GM19438 (cell line): ENCODE data around the gene STAB1.
"Not testable (repeated sequence)": the region's sequence is repeated elsewhere in the genome, so short reads cannot be mapped to it uniquely, and the experiment has no call there.

Experiments used
- ATAC-seq: cut with Tn5 transposase; IDR thresholded peaks from one replicate; pipeline ENCODE4 v1.9.1; 2021; ENCODE audit warnings: low read depth; ENCODE audit not compliant: unreplicated experiment

Gene STAB1

GRCh38 chr3:52521881-52522650 lies 26.9 kb downstream of the STAB1 start:
- ATAC-seq = no peak

GRCh38 chr3:52522651-52523251 lies 27.6 kb downstream of the STAB1 start:
- ATAC-seq = no peak

GRCh38 chr3:52523386-52524257 lies 28.5 kb downstream of the STAB1 start:
- ATAC-seq = no peak

GRCh38 chr3:52524258-52524751 lies 29.2 kb downstream of the STAB1 start:
- no peak for ATAC-seq

- ATAC-seq = no peak
Measured at GRCh38 chr3:52524752-52525679, 29.9 kb downstream of the STAB1 start.

GRCh38 chr3:52525680-52526561 lies 30.8 kb downstream of the STAB1 start:
- no peak for ATAC-seq

GRCh38 chr3:52526671-52527038 lies 31.5 kb downstream of the STAB1 start:
- not testable (repeated sequence) for ATAC-seq

GRCh38 chr3:52527039-52527731 lies 32.0 kb downstream of the STAB1 start:
- no peak for ATAC-seq

GRCh38 chr3:52527732-52528585 lies 32.8 kb downstream of the STAB1 start:
- no peak for ATAC-seq

GRCh38 chr3:52528586-52529375 lies 33.6 kb downstream of the STAB1 start:
- no peak for ATAC-seq

GRCh38 chr3:52529376-52530333 lies 34.5 kb downstream of the STAB1 start:
- no peak for ATAC-seq

GRCh38 chr3:52530918-52531826 lies 36.0 kb downstream of the STAB1 start:
- ATAC-seq = no peak

- no peak for ATAC-seq
Measured at GRCh38 chr3:52531860-52532516, 36.9 kb downstream of the STAB1 start.

- ATAC-seq = no peak
Measured at GRCh38 chr3:52532517-52532837, 37.3 kb downstream of the STAB1 start.
